KMS-11 (cell line): ENCODE data around the gene GRIP1.

Experiments used
- H2AFZ ChIP-seq: fragments of 200-600 bp; sonication (generic); 2 replicates; pipeline ENCODE4 v1.6.1; 2016; ENCODE audit warnings: antibody characterized with exemption, mixed run types, low read depth
- H3K27ac ChIP-seq: fragments of 200-600 bp; sonication (generic); 2 replicates; pipeline ENCODE4 v1.6.1; 2016; ENCODE audit warnings: mild to moderate bottlenecking, mixed run types
- H3K27me3 ChIP-seq: fragments of 200-600 bp; sonication (generic); 2 replicates; pipeline ENCODE4 v1.6.1; 2017; ENCODE audit warnings: mild to moderate bottlenecking, low read depth, mixed run types, moderate library complexity; ENCODE audit not compliant: insufficient read depth
- H3K36me3 ChIP-seq: fragments of 200-600 bp; sonication (generic); 2 replicates; pipeline ENCODE4 v1.6.1; 2017; ENCODE audit warnings: mild to moderate bottlenecking, mixed run types; ENCODE audit not compliant: insufficient read depth
- H3K4me1 ChIP-seq: fragments of 200-600 bp; sonication (generic); 2 replicates; pipeline ENCODE4 v1.6.1; 2016; ENCODE audit warnings: mild to moderate bottlenecking, low read depth, mixed run types; ENCODE audit not compliant: poor library complexity, severe bottlenecking
- H3K4me2 ChIP-seq: fragments of 200-600 bp; sonication (generic); 2 replicates; pipeline ENCODE4 v1.7.0; 2016; ENCODE audit warnings: mild to moderate bottlenecking, mixed run types
- H3K4me3 ChIP-seq: fragments of 200-600 bp; sonication (generic); IDR thresholded peaks from 2 replicates; pipeline ENCODE4 v1.6.1; 2017; ENCODE audit warnings: low read depth, low read length, mixed read lengths; ENCODE audit not compliant: insufficient read depth
- H3K79me2 ChIP-seq: fragments of 200-600 bp; sonication (generic); 2 replicates; pipeline ENCODE4 v1.6.1; 2016; ENCODE audit warnings: low read depth, mixed run types; ENCODE audit not compliant: insufficient read depth
- H3K9ac ChIP-seq: fragments of 200-600 bp; sonication (generic); 2 replicates; pipeline ENCODE4 v1.6.1; 2016; ENCODE audit warnings: mild to moderate bottlenecking, mixed run types
- H4K20me1 ChIP-seq: fragments of 200-600 bp; sonication (generic); 2 replicates; pipeline ENCODE4 v1.6.1; 2016; ENCODE audit warnings: mild to moderate bottlenecking, mixed run types; ENCODE audit not compliant: insufficient read depth
- TF ChIP-seq, protein P1 (sequence below): fragments of 200-600 bp; sonication (generic); conservative IDR thresholded peaks from 2 replicates; pipeline ENCODE4 v1.6.1; 2017; ENCODE audit warnings: low read depth, mild to moderate bottlenecking, antibody characterized with exemption, low read length, moderate library complexity, mixed read lengths

Gene GRIP1

DNA sequence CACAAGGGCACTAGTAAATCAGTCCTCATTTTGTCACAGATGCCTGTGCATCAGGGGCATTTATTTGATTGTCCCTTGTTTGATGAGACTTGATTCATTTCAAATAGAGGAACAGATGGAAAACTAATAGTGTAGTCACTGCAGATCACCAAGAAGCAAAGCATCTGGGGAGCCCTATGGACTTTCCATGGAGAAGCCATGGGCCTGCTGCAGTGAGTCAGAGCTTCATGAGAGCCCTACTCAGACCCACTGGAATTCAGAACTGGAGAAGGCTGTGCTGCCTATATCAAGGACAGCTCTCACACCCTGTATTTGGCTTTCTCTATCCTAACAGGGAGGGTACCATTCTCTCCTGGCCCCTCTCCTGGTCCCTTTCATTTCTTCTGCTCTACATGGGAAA, 126.2 kb downstream of the GRIP1 start:
- Histone ChIP-seq H3K36me3 (no peaks in the 10 kb centered on the region), H3K9ac (no peak overlapping the region), H2AFZ (no peak overlapping the region), H3K4me1 (no peaks in the 10 kb centered on the region), H3K27ac (no peak overlapping the region), H3K79me2 (no peaks in the 10 kb centered on the region), H3K4me3 (no peak overlapping the region), H4K20me1 (no peaks in the 10 kb centered on the region), H3K4me2 (no peak overlapping the region), H3K27me3 (no peaks in the 10 kb centered on the region)
- TF ChIP-seq, protein P1, sequence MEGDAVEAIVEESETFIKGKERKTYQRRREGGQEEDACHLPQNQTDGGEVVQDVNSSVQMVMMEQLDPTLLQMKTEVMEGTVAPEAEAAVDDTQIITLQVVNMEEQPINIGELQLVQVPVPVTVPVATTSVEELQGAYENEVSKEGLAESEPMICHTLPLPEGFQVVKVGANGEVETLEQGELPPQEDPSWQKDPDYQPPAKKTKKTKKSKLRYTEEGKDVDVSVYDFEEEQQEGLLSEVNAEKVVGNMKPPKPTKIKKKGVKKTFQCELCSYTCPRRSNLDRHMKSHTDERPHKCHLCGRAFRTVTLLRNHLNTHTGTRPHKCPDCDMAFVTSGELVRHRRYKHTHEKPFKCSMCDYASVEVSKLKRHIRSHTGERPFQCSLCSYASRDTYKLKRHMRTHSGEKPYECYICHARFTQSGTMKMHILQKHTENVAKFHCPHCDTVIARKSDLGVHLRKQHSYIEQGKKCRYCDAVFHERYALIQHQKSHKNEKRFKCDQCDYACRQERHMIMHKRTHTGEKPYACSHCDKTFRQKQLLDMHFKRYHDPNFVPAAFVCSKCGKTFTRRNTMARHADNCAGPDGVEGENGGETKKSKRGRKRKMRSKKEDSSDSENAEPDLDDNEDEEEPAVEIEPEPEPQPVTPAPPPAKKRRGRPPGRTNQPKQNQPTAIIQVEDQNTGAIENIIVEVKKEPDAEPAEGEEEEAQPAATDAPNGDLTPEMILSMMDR = no peak

DNA sequence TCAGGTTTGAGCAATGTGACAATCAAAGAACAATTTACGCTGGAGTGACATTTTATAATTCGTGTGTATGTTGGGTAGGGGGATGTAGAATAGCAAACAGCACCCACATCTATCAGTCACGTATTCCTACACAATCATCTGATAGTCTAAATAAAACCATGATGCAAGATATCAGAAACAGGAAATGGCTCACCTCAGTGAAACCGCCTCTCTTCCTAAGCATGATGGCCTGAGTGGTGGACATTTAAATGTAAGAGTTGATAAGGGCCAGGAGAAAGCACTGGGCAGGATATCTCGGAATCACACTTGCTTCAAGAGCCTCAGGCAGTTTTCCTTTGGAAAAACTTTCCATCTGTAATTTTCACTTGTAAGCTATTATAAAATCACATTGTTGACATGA, 128.2 kb downstream of the GRIP1 start:
- Histone ChIP-seq H3K27me3 (no peaks in the 10 kb centered on the region), H3K4me1 (no peaks in the 10 kb centered on the region), H3K79me2 (no peaks in the 10 kb centered on the region), H3K4me2 (no peak overlapping the region), H3K36me3 (no peaks in the 10 kb centered on the region), H4K20me1 (no peaks in the 10 kb centered on the region), H3K27ac (no peak overlapping the region), H3K4me3 (no peak overlapping the region), H2AFZ (no peak overlapping the region), H3K9ac (no peak overlapping the region)
- TF ChIP-seq, protein P1 = no peak

DNA sequence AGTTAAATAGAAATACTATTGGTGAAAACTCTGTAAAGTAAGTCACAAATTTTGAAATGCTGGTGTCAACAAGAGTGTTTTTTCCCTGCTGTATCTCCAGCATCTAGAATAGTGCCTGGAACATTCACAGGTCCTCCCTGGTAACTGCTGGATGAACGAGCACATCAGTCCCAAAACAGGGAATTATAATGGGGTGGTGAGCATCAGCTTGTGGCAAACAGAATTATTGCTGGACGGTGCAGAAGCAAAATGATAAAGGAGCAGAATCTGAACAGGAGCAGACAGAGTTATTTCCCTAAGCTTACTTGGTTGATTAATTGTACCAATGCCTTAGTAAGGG, 129.9 kb downstream of the GRIP1 start:
- Histone ChIP-seq H3K9ac (no peak overlapping the region), H2AFZ (no peak overlapping the region), H3K36me3 (no peaks in the 10 kb centered on the region), H4K20me1 (no peaks in the 10 kb centered on the region), H3K79me2 (no peaks in the 10 kb centered on the region), H3K4me2 (no peak overlapping the region), H3K4me1 (no peaks in the 10 kb centered on the region), H3K27ac (no peak overlapping the region), H3K27me3 (no peaks in the 10 kb centered on the region), H3K4me3 (no peak overlapping the region)
- TF ChIP-seq, protein P1 = no peak

DNA sequence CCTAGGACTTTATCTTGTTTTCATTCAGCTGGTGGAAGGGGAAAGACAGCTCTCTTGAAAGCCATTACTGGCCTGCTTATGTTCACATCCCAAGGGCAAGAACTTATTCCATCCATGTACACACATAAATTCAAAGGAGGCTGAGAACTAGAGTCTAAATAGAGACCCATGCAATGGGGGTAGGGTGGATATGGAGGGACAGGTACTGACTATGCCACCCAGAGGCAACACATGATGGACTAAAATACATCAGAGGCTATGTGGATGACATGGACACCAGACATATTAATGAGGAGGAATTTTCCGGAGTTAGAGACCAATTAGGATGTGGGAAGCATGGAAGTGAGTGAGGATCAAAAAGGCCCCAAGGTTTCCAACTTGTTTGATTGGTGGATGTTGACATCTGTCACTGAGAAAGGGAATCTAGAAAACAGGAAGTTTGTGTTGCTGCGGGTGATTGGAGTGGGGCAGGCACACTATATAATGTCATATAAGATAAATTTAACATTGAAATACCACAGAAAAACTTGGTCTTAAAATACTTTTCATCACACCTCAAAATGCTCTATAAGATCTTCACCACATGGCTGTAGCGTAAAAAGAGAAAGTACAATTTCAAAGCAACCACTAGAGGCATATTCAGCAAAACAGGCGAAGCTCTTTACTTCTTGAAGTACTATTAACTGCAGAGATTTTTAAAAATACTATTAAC, 130.4 kb downstream of the GRIP1 start:
- Histone ChIP-seq H3K79me2 (no peaks in the 10 kb centered on the region), H3K4me1 (no peaks in the 10 kb centered on the region), H3K27me3 (no peaks in the 10 kb centered on the region), H3K4me2 (no peak overlapping the region), H3K36me3 (no peaks in the 10 kb centered on the region), H2AFZ (no peak overlapping the region), H3K27ac (no peak overlapping the region), H3K4me3 (no peak overlapping the region), H3K9ac (no peak overlapping the region), H4K20me1 (no peaks in the 10 kb centered on the region)
- TF ChIP-seq, protein P1 = no peak
